Fibroblast of lung (primary cell): Measurements from ENCODE around the gene PADI2. TPM values are rescaled to one million over a fixed set of nuclear protein-coding genes. Genes with fewer than 3 reads are reported as not detected.

Experiments used
- DNase-seq, 2 donors: peaks; one replicate each; pipeline versions ENCODE4 v3.0.0 to v3.0.0-alpha.2; 2010; ENCODE audit warnings: low read depth in 2 of 2
- H2AFZ ChIP-seq: 2 replicates; pipeline ENCODE4 v1.5.1; 2012; ENCODE audit warnings: low read length, control low read depth, inconsistent platforms
- H3K27ac ChIP-seq: 2 replicates; pipeline ENCODE4 v1.5.1; 2011; ENCODE audit warnings: low read length, control low read depth; ENCODE audit not compliant: insufficient read depth
- H3K27me3 ChIP-seq: 2 replicates; pipeline ENCODE4 v1.5.1; 2011; ENCODE audit warnings: mild to moderate bottlenecking, low read length; ENCODE audit not compliant: control insufficient read depth, insufficient read depth
- H3K36me3 ChIP-seq: 2 replicates; pipeline ENCODE4 v1.5.1; 2011; ENCODE audit warnings: low read length; ENCODE audit not compliant: control insufficient read depth, insufficient read depth
- H3K4me1 ChIP-seq: 2 replicates; pipeline ENCODE4 v1.5.1; 2011; ENCODE audit warnings: low read length; ENCODE audit not compliant: control insufficient read depth, insufficient read depth; ENCODE audit errors: extremely low read depth
- H3K4me2 ChIP-seq: 2 replicates; pipeline ENCODE4 v1.5.1; 2011; ENCODE audit warnings: low read length, control low read depth; ENCODE audit not compliant: insufficient read depth; ENCODE audit errors: extremely low read depth
- H3K4me3 ChIP-seq, 4 experiments: fragments of 200-600 bp in 1 of 4; sonication (generic) in 1 of 4; replicated peaks in 1 of 4; 2 replicates each; pipeline ENCODE4 v1.5.1; 2011 to 2016; ENCODE audit warnings: low read length in 4 of 4, low read depth in 3 of 4, mild to moderate bottlenecking in 3 of 4, control low read depth in 2 of 4, inconsistent platforms in 1 of 4, mixed read lengths in 1 of 4; ENCODE audit not compliant: insufficient read depth in 1 of 4; ENCODE audit errors: control extremely low read depth in 1 of 4
- H3K79me2 ChIP-seq: 2 replicates; pipeline ENCODE4 v1.5.1; 2012; ENCODE audit warnings: mild to moderate bottlenecking, low read length, inconsistent platforms; ENCODE audit not compliant: control insufficient read depth, insufficient read depth
- H3K9ac ChIP-seq: 2 replicates; pipeline ENCODE4 v1.5.1; 2011; ENCODE audit warnings: mild to moderate bottlenecking, low read length, control low read depth; ENCODE audit not compliant: insufficient read depth
- H3K9me3 ChIP-seq: 2 replicates; pipeline ENCODE4 v1.5.1; 2012; ENCODE audit warnings: low read depth, low read length; ENCODE audit not compliant: control insufficient read depth, insufficient read depth
- H4K20me1 ChIP-seq: 2 replicates; pipeline ENCODE4 v1.5.1; 2011; ENCODE audit warnings: low read length; ENCODE audit not compliant: control insufficient read depth, insufficient read depth; ENCODE audit errors: extremely low read depth
- CTCF ChIP-seq, 2 donors: IDR thresholded peaks in 1 of 2; conservative IDR thresholded peaks in 1 of 2; 1 replicate in 1 of 2; 2 replicates in 1 of 2; pipeline ENCODE4 v1.5.1; 2011 to 2012; ENCODE audit warnings: low read length in 2 of 2, control low read depth in 1 of 2, inconsistent platforms in 1 of 2, low read depth in 1 of 2, mild to moderate bottlenecking in 1 of 2
- EZH2 ChIP-seq: IDR thresholded peaks from 2 replicates; pipeline ENCODE4 v1.5.1; 2012; ENCODE audit warnings: low read length, control low read depth, mild to moderate bottlenecking; ENCODE audit errors: missing control alignments
- polyA plus RNA-seq, 2 donors: library from polyadenylated mRNA; depleted of rRNA in 1 of 2; stranded (reverse) in 1 of 2; unstranded in 1 of 2; fragments of >200 nt; gene quantifications; 2 replicates each; pipeline ENCODE4 v1.2.1, GENCODE V29; 2011 to 2012; ENCODE audit warnings: missing spikeins in 1 of 2
- total RNA-seq: library from RNA; depleted of rRNA; stranded (reverse); fragments of >200 nt; gene quantifications from 2 replicates; pipeline ENCODE4 v1.2.1, GENCODE V29; 2014

The PADI2 gene
- total and polyA plus RNA-seq, 2 donors (not counting 1 experiment from before 2014, with no cell fraction given), result 0.03 TPM; not detected in 1

GRCh38 chr1:17021896-17022295, 97.4 kb downstream of the PADI2 start:
- no peak for DNase-seq
- H3K4me2 ChIP-seq, result no peak overlapping the region
- H3K27me3 ChIP-seq, result no peaks in the 10 kb centered on the region
- H3K9me3 ChIP-seq, result no peaks in the 10 kb centered on the region
- H3K4me1 ChIP-seq, result no peaks in the 10 kb centered on the region
- no peaks in the 10 kb centered on the region for H4K20me1 ChIP-seq
- no peaks in the 10 kb centered on the region for H3K79me2 ChIP-seq
- H3K27ac ChIP-seq, result no peak overlapping the region
- H3K9ac ChIP-seq, result no peak overlapping the region
- H2AFZ ChIP-seq, result no peak overlapping the region
- TF ChIP-seq EZH2 (no peak), CTCF (conservative IDR thresholded peaks at IDR 0.05 in 1 of 2, IDR thresholded peaks at IDR 0.05 in 1 of 2; ENCODE audit: low read depth in 1 of 2, low read length in 2 of 2) (no peak)
- no peak overlapping the region for H3K4me3 ChIP-seq
- peaks cover 22% of the 10 kb centered on the region for H3K36me3 ChIP-seq

GRCh38 chr1:17020502-17020901, 98.7 kb downstream of the PADI2 start:
- no peaks in the 10 kb centered on the region for H3K27me3 ChIP-seq
- no peak for TF ChIP-seq EZH2
- TF ChIP-seq CTCF (conservative IDR thresholded peaks at IDR 0.05 in 1 of 2, IDR thresholded peaks at IDR 0.05 in 1 of 2; ENCODE audit: low read depth in 1 of 2, low read length in 2 of 2), result no peak
- no peak overlapping the region for H3K9ac ChIP-seq
- no peak overlapping the region for H3K4me3 ChIP-seq
- H3K9me3 ChIP-seq, result no peaks in the 10 kb centered on the region
- H4K20me1 ChIP-seq, result no peaks in the 10 kb centered on the region
- peaks cover 20% of the 10 kb centered on the region for H3K36me3 ChIP-seq
- no peak for DNase-seq
- H3K4me1 ChIP-seq, result peaks cover 3% of the 10 kb centered on the region
- H3K79me2 ChIP-seq, result no peaks in the 10 kb centered on the region
- H3K27ac ChIP-seq, result no peak overlapping the region
- H3K4me2 ChIP-seq, result no peak overlapping the region
- no peak overlapping the region for H2AFZ ChIP-seq

DNA sequence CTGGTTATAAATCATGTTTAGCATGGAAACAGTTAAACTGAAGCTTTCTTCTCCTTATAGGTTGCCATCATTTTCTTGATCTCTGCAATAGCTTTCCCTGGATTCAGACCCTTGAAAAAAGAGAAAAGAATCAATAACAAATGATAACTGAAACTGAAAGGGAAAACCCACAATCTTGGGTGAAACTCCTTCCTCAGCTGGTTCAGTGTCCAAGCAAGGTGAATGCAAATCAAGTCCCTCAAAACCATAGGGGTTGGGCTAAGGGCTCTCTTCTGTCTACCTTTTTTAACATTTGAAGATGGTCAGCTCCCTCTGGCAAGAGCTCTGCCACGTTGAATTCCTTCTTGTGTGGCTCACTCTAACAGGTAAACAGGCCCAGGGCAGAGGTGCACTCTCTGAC, 100.4 kb downstream of the PADI2 start:
- Histone ChIP-seq H3K27ac (no peak overlapping the region), H4K20me1 (no peaks in the 10 kb centered on the region), H3K36me3 (peaks cover 20% of the 10 kb centered on the region)

More for the DNA sequence above, 100.4 kb downstream of the PADI2 start:
- Histone ChIP-seq H3K79me2 (no peaks in the 10 kb centered on the region), H3K4me1 (peaks cover 3% of the 10 kb centered on the region), H3K9ac (no peak overlapping the region), H3K9me3 (no peaks in the 10 kb centered on the region), H3K27me3 (no peaks in the 10 kb centered on the region), H2AFZ (no peak overlapping the region), H3K4me2 (no peak overlapping the region), H3K4me3 (no peak overlapping the region)
- no peak for DNase-seq
- TF ChIP-seq CTCF (conservative IDR thresholded peaks at IDR 0.05 in 1 of 2, IDR thresholded peaks at IDR 0.05 in 1 of 2; ENCODE audit: low read depth in 1 of 2, low read length in 2 of 2) (no peak), EZH2 (no peak)
